ENCODE results near the gene RILPL1.

Gene RILPL1

GRCh38 chr12:123491056-123491455 is 42.5 kb downstream of the RILPL1 start:
- DNase-seq, result no peak
- H3K9ac ChIP-seq (ENCODE audit: low read length), result no peak overlapping the region
- WGBS (ENCODE audit: extremely low coverage, insufficient coverage, low lambda C conversion rate), result no CpG with 5 or more reads among the region's 11 CpGs
- H2BK120ac ChIP-seq (ENCODE audit: low read depth, low read length), result no peak overlapping the region
- no peak overlapping the region for H3K4ac ChIP-seq (ENCODE audit: low read depth, low read length)
- H3K18ac ChIP-seq (ENCODE audit: low read length), result no peak overlapping the region
- H3K23ac ChIP-seq (ENCODE audit: low read length), result no peak overlapping the region
- no peaks in the 10 kb centered on the region for H3K79me2 ChIP-seq (ENCODE audit: control insufficient read depth, insufficient read depth, low read length)
- H3K36me3 ChIP-seq (ENCODE audit: control insufficient read depth, insufficient read depth, low read length), result no peaks in the 10 kb centered on the region
- H3K4me1 ChIP-seq (ENCODE audit: control insufficient read depth, low read depth, low read length), result no peaks in the 10 kb centered on the region
- H3K4me3 ChIP-seq (ENCODE audit: low read length), result no peak overlapping the region
- no peak overlapping the region for H4K8ac ChIP-seq (ENCODE audit: low read depth, low read length)
- no peaks in the 10 kb centered on the region for H3K79me1 ChIP-seq (ENCODE audit: low read length)
- no peak overlapping the region for H2BK15ac ChIP-seq (replicated peaks; ENCODE audit: low read depth)
- H2BK5ac ChIP-seq (ENCODE audit: low read length), result no peak overlapping the region
- H3K27me3 ChIP-seq (ENCODE audit: insufficient read depth, low read length, poor library complexity), result no peaks in the 10 kb centered on the region
- H4K5ac ChIP-seq (ENCODE audit: low read length), result no peak overlapping the region
- no peak overlapping the region for H3K27ac ChIP-seq (ENCODE audit: low read depth, low read length)
- no peak overlapping the region for H3K56ac ChIP-seq (ENCODE audit: low read length)
- H3K4me2 ChIP-seq (ENCODE audit: low read length), result no peak overlapping the region
- H2AK5ac ChIP-seq (ENCODE audit: low read length), result no peak overlapping the region

- no CpG with 5 or more reads among the region's 5 CpGs for WGBS (ENCODE audit: extremely low coverage, insufficient coverage, low lambda C conversion rate)
- H3K56ac ChIP-seq (ENCODE audit: low read length), result no peak overlapping the region
- H4K5ac ChIP-seq (ENCODE audit: low read length), result no peak overlapping the region
- no peak overlapping the region for H3K4ac ChIP-seq (ENCODE audit: low read depth, low read length)
- H3K79me2 ChIP-seq (ENCODE audit: control insufficient read depth, insufficient read depth, low read length), result no peaks in the 10 kb centered on the region
- DNase-seq, result no peak
- H3K9ac ChIP-seq (ENCODE audit: low read length), result no peak overlapping the region
- no peaks in the 10 kb centered on the region for H3K36me3 ChIP-seq (ENCODE audit: control insufficient read depth, insufficient read depth, low read length)
- no peak overlapping the region for H3K4me3 ChIP-seq (ENCODE audit: low read length)
- no peaks in the 10 kb centered on the region for H3K79me1 ChIP-seq (ENCODE audit: low read length)
- H3K23ac ChIP-seq (ENCODE audit: low read length), result no peak overlapping the region
- H3K18ac ChIP-seq (ENCODE audit: low read length), result no peak overlapping the region
- H2BK15ac ChIP-seq (replicated peaks; ENCODE audit: low read depth), result no peak overlapping the region
- H2AK5ac ChIP-seq (ENCODE audit: low read length), result no peak overlapping the region
- H3K27ac ChIP-seq (ENCODE audit: low read depth, low read length), result no peak overlapping the region
- no peaks in the 10 kb centered on the region for H3K4me1 ChIP-seq (ENCODE audit: control insufficient read depth, low read depth, low read length)
- H2BK5ac ChIP-seq (ENCODE audit: low read length), result no peak overlapping the region
- no peak overlapping the region for H2BK120ac ChIP-seq (ENCODE audit: low read depth, low read length)
- H4K8ac ChIP-seq (ENCODE audit: low read depth, low read length), result no peak overlapping the region
- H3K27me3 ChIP-seq (ENCODE audit: insufficient read depth, low read length, poor library complexity), result no peaks in the 10 kb centered on the region
- no peak overlapping the region for H3K4me2 ChIP-seq (ENCODE audit: low read length)
Observed at GRCh38 chr12:123490089-123490488, 43.4 kb downstream of the RILPL1 start.

GRCh38 chr12:123489580-123489979 is 43.9 kb downstream of the RILPL1 start:
- no CpG with 5 or more reads among the region's 6 CpGs for WGBS (ENCODE audit: extremely low coverage, insufficient coverage, low lambda C conversion rate)
- H3K9ac ChIP-seq (ENCODE audit: low read length), result no peak overlapping the region
- no peaks in the 10 kb centered on the region for H3K4me1 ChIP-seq (ENCODE audit: control insufficient read depth, low read depth, low read length)
- no peak for DNase-seq
- no peak overlapping the region for H3K56ac ChIP-seq (ENCODE audit: low read length)
- no peaks in the 10 kb centered on the region for H3K27me3 ChIP-seq (ENCODE audit: insufficient read depth, low read length, poor library complexity)
- no peak overlapping the region for H2BK5ac ChIP-seq (ENCODE audit: low read length)
- H3K23ac ChIP-seq (ENCODE audit: low read length), result no peak overlapping the region
- no peak overlapping the region for H3K4me3 ChIP-seq (ENCODE audit: low read length)
- no peak overlapping the region for H2AK5ac ChIP-seq (ENCODE audit: low read length)
- no peaks in the 10 kb centered on the region for H3K79me2 ChIP-seq (ENCODE audit: control insufficient read depth, insufficient read depth, low read length)
- no peak overlapping the region for H2BK15ac ChIP-seq (replicated peaks; ENCODE audit: low read depth)
- H2BK120ac ChIP-seq (ENCODE audit: low read depth, low read length), result no peak overlapping the region
- H3K18ac ChIP-seq (ENCODE audit: low read length), result no peak overlapping the region
- H3K4me2 ChIP-seq (ENCODE audit: low read length), result no peak overlapping the region
- no peak overlapping the region for H3K27ac ChIP-seq (ENCODE audit: low read depth, low read length)
- no peak overlapping the region for H4K8ac ChIP-seq (ENCODE audit: low read depth, low read length)
- no peaks in the 10 kb centered on the region for H3K36me3 ChIP-seq (ENCODE audit: control insufficient read depth, insufficient read depth, low read length)
- H3K4ac ChIP-seq (ENCODE audit: low read depth, low read length), result no peak overlapping the region
- no peak overlapping the region for H4K5ac ChIP-seq (ENCODE audit: low read length)
- no peaks in the 10 kb centered on the region for H3K79me1 ChIP-seq (ENCODE audit: low read length)

GRCh38 chr12:123488539-123489230 is 44.8 kb downstream of the RILPL1 start:
- WGBS (ENCODE audit: extremely low coverage, insufficient coverage, low lambda C conversion rate), result no CpG with 5 or more reads among the region's 20 CpGs
- Histone ChIP-seq H3K18ac (ENCODE audit: low read length) (no peak overlapping the region), H3K27ac (ENCODE audit: low read depth, low read length) (no peak overlapping the region), H3K79me1 (ENCODE audit: low read length) (no peaks in the 10 kb centered on the region), H3K56ac (ENCODE audit: low read length) (no peak overlapping the region), H3K23ac (ENCODE audit: low read length) (no peak overlapping the region), H4K5ac (ENCODE audit: low read length) (no peak overlapping the region), H2AK5ac (ENCODE audit: low read length) (no peak overlapping the region), H2BK15ac (replicated peaks; ENCODE audit: low read depth) (no peak overlapping the region), H2BK5ac (ENCODE audit: low read length) (no peak overlapping the region), H3K79me2 (ENCODE audit: control insufficient read depth, insufficient read depth, low read length) (no peaks in the 10 kb centered on the region), H3K4me3 (ENCODE audit: low read length) (no peak overlapping the region), H3K4me1 (ENCODE audit: control insufficient read depth, low read depth, low read length) (no peaks in the 10 kb centered on the region), H4K8ac (ENCODE audit: low read depth, low read length) (no peak overlapping the region), H3K36me3 (ENCODE audit: control insufficient read depth, insufficient read depth, low read length) (no peaks in the 10 kb centered on the region), H3K27me3 (ENCODE audit: insufficient read depth, low read length, poor library complexity) (no peaks in the 10 kb centered on the region), H3K4ac (ENCODE audit: low read depth, low read length) (no peak overlapping the region), H2BK120ac (ENCODE audit: low read depth, low read length) (no peak overlapping the region), H3K9ac (ENCODE audit: low read length) (no peak overlapping the region), H3K4me2 (ENCODE audit: low read length) (no peak overlapping the region)
- DNase-seq, result peak; percentile 47

GRCh38 chr12:123487428-123487827 is 46.1 kb downstream of the RILPL1 start:
- no peak overlapping the region for H2BK5ac ChIP-seq (ENCODE audit: low read length)
- H2BK120ac ChIP-seq (ENCODE audit: low read depth, low read length), result no peak overlapping the region
- no peak overlapping the region for H2AK5ac ChIP-seq (ENCODE audit: low read length)
- H3K4me1 ChIP-seq (ENCODE audit: control insufficient read depth, low read depth, low read length), result no peaks in the 10 kb centered on the region
- H3K36me3 ChIP-seq (ENCODE audit: control insufficient read depth, insufficient read depth, low read length), result no peaks in the 10 kb centered on the region
- no peak overlapping the region for H3K4me2 ChIP-seq (ENCODE audit: low read length)
- no peak overlapping the region for H2BK15ac ChIP-seq (replicated peaks; ENCODE audit: low read depth)
- no CpG with 5 or more reads among the region's 6 CpGs for WGBS (ENCODE audit: extremely low coverage, insufficient coverage, low lambda C conversion rate)
- no peak overlapping the region for H3K56ac ChIP-seq (ENCODE audit: low read length)
- no peak overlapping the region for H3K27ac ChIP-seq (ENCODE audit: low read depth, low read length)
- H4K5ac ChIP-seq (ENCODE audit: low read length), result no peak overlapping the region
- no peaks in the 10 kb centered on the region for H3K79me1 ChIP-seq (ENCODE audit: low read length)
- no peak overlapping the region for H4K8ac ChIP-seq (ENCODE audit: low read depth, low read length)
- H3K79me2 ChIP-seq (ENCODE audit: control insufficient read depth, insufficient read depth, low read length), result no peaks in the 10 kb centered on the region
- H3K23ac ChIP-seq (ENCODE audit: low read length), result no peak overlapping the region
- H3K4ac ChIP-seq (ENCODE audit: low read depth, low read length), result no peak overlapping the region
- DNase-seq, result no peak
- H3K4me3 ChIP-seq (ENCODE audit: low read length), result no peak overlapping the region
- H3K18ac ChIP-seq (ENCODE audit: low read length), result no peak overlapping the region
- no peak overlapping the region for H3K9ac ChIP-seq (ENCODE audit: low read length)
- no peaks in the 10 kb centered on the region for H3K27me3 ChIP-seq (ENCODE audit: insufficient read depth, low read length, poor library complexity)

GRCh38 chr12:123485756-123486155 is 47.8 kb downstream of the RILPL1 start:
- no peak overlapping the region for H4K8ac ChIP-seq (ENCODE audit: low read depth, low read length)
- WGBS (ENCODE audit: extremely low coverage, insufficient coverage, low lambda C conversion rate), result no CpG with 5 or more reads among the region's 14 CpGs
- H3K79me1 ChIP-seq (ENCODE audit: low read length), result no peaks in the 10 kb centered on the region
- H3K4me1 ChIP-seq (ENCODE audit: control insufficient read depth, low read depth, low read length), result no peaks in the 10 kb centered on the region
- no peak overlapping the region for H2BK5ac ChIP-seq (ENCODE audit: low read length)
- no peak overlapping the region for H3K4ac ChIP-seq (ENCODE audit: low read depth, low read length)
- no peak overlapping the region for H3K27ac ChIP-seq (ENCODE audit: low read depth, low read length)
- no peak overlapping the region for H2BK15ac ChIP-seq (replicated peaks; ENCODE audit: low read depth)
- H3K18ac ChIP-seq (ENCODE audit: low read length), result no peak overlapping the region
- H2AK5ac ChIP-seq (ENCODE audit: low read length), result no peak overlapping the region
- no peak overlapping the region for H3K4me2 ChIP-seq (ENCODE audit: low read length)
- H3K4me3 ChIP-seq (ENCODE audit: low read length), result no peak overlapping the region
- H3K56ac ChIP-seq (ENCODE audit: low read length), result no peak overlapping the region
- no peak overlapping the region for H4K5ac ChIP-seq (ENCODE audit: low read length)
- no peaks in the 10 kb centered on the region for H3K36me3 ChIP-seq (ENCODE audit: control insufficient read depth, insufficient read depth, low read length)
- H2BK120ac ChIP-seq (ENCODE audit: low read depth, low read length), result no peak overlapping the region
- H3K9ac ChIP-seq (ENCODE audit: low read length), result no peak overlapping the region
- H3K79me2 ChIP-seq (ENCODE audit: control insufficient read depth, insufficient read depth, low read length), result no peaks in the 10 kb centered on the region
- H3K23ac ChIP-seq (ENCODE audit: low read length), result no peak overlapping the region
- no peak for DNase-seq
- no peaks in the 10 kb centered on the region for H3K27me3 ChIP-seq (ENCODE audit: insufficient read depth, low read length, poor library complexity)

Data from mesendoderm (in vitro differentiated cells).